ENCODE data around the gene AHCYL1. TPM values are rescaled to one million over a fixed set of nuclear protein-coding genes. Genes with fewer than 3 reads are reported as not detected.
A peak's percentile ranks its signal among the peaks of the same experiment; 100 is the strongest.

AHCYL1 gene
- total RNA-seq, 3 donors from 2014 or later (not counting 1 experiment from before 2014, with no cell fraction given) = 23.3 to 30.0 (median 29.1) TPM

DNA sequence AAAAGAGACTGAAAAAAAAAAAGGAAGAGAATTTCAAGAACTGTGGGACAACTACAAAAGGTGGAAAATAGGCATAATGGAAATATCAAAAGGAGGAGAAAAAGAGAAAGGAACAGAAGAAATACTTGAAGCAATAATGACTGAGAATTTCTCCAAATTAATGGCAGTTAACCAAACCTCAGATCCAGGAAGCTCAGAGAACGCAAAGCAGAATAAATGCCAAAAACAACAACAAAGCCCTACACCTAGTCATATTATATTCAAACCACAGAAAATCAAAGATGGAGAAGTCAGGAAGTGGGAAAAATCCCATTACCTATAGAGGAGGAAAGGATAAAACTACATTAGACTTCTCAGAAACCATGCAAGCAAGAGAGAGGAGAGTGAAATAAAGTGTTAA, 20.7 kb upstream of the AHCYL1 start:
- no peak overlapping the region for H3K4me3 Mint-ChIP-seq
- Histone ChIP-seq H3K4me3 (ENCODE audit: low read length) (no peak overlapping the region), H3K4me1 (ENCODE audit: control insufficient read depth, insufficient read depth, low read length) (no peaks in the 10 kb centered on the region), H3K36me3 (ENCODE audit: control insufficient read depth, insufficient read depth, low read length) (no peaks in the 10 kb centered on the region), H3K9me3 (ENCODE audit: control insufficient read depth, insufficient read depth, low read length) (no peaks in the 10 kb centered on the region), H3K27ac (ENCODE audit: low read length) (no peak overlapping the region), H3K27me3 (ENCODE audit: control insufficient read depth, insufficient read depth, low read length) (peaks cover 2% of the 10 kb centered on the region)
- no peak for TF ChIP-seq CTCF (IDR thresholded peaks at IDR 0.05)
- no peak overlapping the region for H3K27ac Mint-ChIP-seq
- H3K36me3 Mint-ChIP-seq = no peaks in the 10 kb centered on the region
- no peaks in the 10 kb centered on the region for H3K9me3 Mint-ChIP-seq
- ATAC-seq (no peak), DNase-seq (no peak)
- intact Hi-C loops (cut with micrococcal nuclease) = no loop called here
- no peaks in the 10 kb centered on the region for H3K4me1 Mint-ChIP-seq
- peaks cover 22 to 46% of the 10 kb centered on the region in 2 donors for H3K27me3 Mint-ChIP-seq (ENCODE audit: low read depth in 2 of 2)
- WGBS (ENCODE audit: insufficient coverage) = no CpG with 5 or more reads among the region's 1 CpG

GRCh38 chr1:109969146-109969829, 15.3 kb upstream of the AHCYL1 start:
- Histone ChIP-seq H3K27me3 (ENCODE audit: control insufficient read depth, insufficient read depth, low read length) (peaks cover 2% of the 10 kb centered on the region), H3K4me3 (ENCODE audit: low read length) (no peak overlapping the region), H3K9me3 (ENCODE audit: control insufficient read depth, insufficient read depth, low read length) (no peaks in the 10 kb centered on the region), H3K36me3 (ENCODE audit: control insufficient read depth, insufficient read depth, low read length) (no peaks in the 10 kb centered on the region), H3K27ac (ENCODE audit: low read length) (no peak overlapping the region), H3K4me1 (ENCODE audit: control insufficient read depth, insufficient read depth, low read length) (no peaks in the 10 kb centered on the region)
- TF ChIP-seq CTCF (IDR thresholded peaks at IDR 0.05) = no peak
- Mint-ChIP-seq H3K27ac (no peak overlapping the region), H3K4me1 (no peaks in the 10 kb centered on the region), H3K9me3 (no peaks in the 10 kb centered on the region), H3K27me3 (ENCODE audit: low read depth in 2 of 2) (peaks cover 22 to 57% of the 10 kb centered on the region in 2 donors), H3K4me3 (no peak overlapping the region), H3K36me3 (no peaks in the 10 kb centered on the region)
- intact Hi-C loops (cut with micrococcal nuclease) = no loop called here
- 83% methylated on average over 3 of the region's 3 CpGs for WGBS (ENCODE audit: insufficient coverage)
- peak in 1 of 3 donors; percentile 36 for ATAC-seq
- no peak for DNase-seq

DNA sequence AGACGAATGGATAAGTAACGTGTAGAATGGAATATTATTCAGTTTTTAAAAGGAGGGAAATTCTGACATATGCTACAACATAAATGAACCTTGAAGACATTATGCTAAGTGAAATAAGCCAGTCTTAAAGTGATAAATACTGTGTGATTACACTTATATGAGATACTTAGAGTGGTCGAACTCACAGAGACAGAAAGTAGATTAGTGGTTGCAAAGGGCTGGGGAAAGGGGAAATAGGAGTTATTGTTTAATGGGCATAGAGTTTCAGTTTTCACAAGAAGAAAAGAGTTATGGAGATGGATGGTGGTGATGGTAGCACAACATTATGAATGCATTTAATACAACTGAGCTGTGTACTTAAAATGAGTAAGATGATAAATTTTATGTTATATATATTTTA, 14.7 kb upstream of the AHCYL1 start:
- Histone ChIP-seq H3K36me3 (ENCODE audit: control insufficient read depth, insufficient read depth, low read length) (no peaks in the 10 kb centered on the region), H3K9me3 (ENCODE audit: control insufficient read depth, insufficient read depth, low read length) (no peaks in the 10 kb centered on the region), H3K4me1 (ENCODE audit: control insufficient read depth, insufficient read depth, low read length) (no peaks in the 10 kb centered on the region), H3K27me3 (ENCODE audit: control insufficient read depth, insufficient read depth, low read length) (peaks cover 2% of the 10 kb centered on the region), H3K4me3 (ENCODE audit: low read length) (no peak overlapping the region), H3K27ac (ENCODE audit: low read length) (no peak overlapping the region)
- H3K27me3 Mint-ChIP-seq (ENCODE audit: low read depth in 2 of 2) = peaks cover 18 to 56% of the 10 kb centered on the region in 2 donors
- H3K27ac Mint-ChIP-seq = no peak overlapping the region
- 83% methylated on average over 1 of the region's 3 CpGs for WGBS (ENCODE audit: insufficient coverage)
- intact Hi-C loops (cut with micrococcal nuclease) = no loop called here
- no peak for ATAC-seq
- H3K9me3 Mint-ChIP-seq = no peaks in the 10 kb centered on the region
- no peaks in the 10 kb centered on the region for H3K36me3 Mint-ChIP-seq
- no peak overlapping the region for H3K4me3 Mint-ChIP-seq
- no peak for TF ChIP-seq CTCF (IDR thresholded peaks at IDR 0.05)
- H3K4me1 Mint-ChIP-seq = no peaks in the 10 kb centered on the region
- DNase-seq = no peak

GRCh38 chr1:109971559-109971958, 13.0 kb upstream of the AHCYL1 start:
- no peak overlapping the region for H3K27ac ChIP-seq (ENCODE audit: low read length)
- no peaks in the 10 kb centered on the region for H3K9me3 ChIP-seq (ENCODE audit: control insufficient read depth, insufficient read depth, low read length)
- Mint-ChIP-seq H3K4me1 (no peaks in the 10 kb centered on the region), H3K4me3 (no peak overlapping the region), H3K27ac (no peak overlapping the region), H3K27me3 (ENCODE audit: low read depth in 2 of 2) (peaks cover 11 to 51% of the 10 kb centered on the region in 2 donors), H3K36me3 (no peaks in the 10 kb centered on the region), H3K9me3 (no peaks in the 10 kb centered on the region)
- ATAC-seq (no peak), DNase-seq (no peak)
- no CpG with 5 or more reads among the region's 1 CpG for WGBS (ENCODE audit: insufficient coverage)
- no peak overlapping the region for H3K4me3 ChIP-seq (ENCODE audit: low read length)
- no peaks in the 10 kb centered on the region for H3K36me3 ChIP-seq (ENCODE audit: control insufficient read depth, insufficient read depth, low read length)
- no peaks in the 10 kb centered on the region for H3K4me1 ChIP-seq (ENCODE audit: control insufficient read depth, insufficient read depth, low read length)
- intact Hi-C loops (cut with micrococcal nuclease) = no loop called here
- no peak for TF ChIP-seq CTCF (IDR thresholded peaks at IDR 0.05)
- H3K27me3 ChIP-seq (ENCODE audit: control insufficient read depth, insufficient read depth, low read length) = peaks cover 2% of the 10 kb centered on the region
